HepG2 (cell line): ENCODE results near the gene CHST12. TPM values are rescaled to one million over a fixed set of nuclear protein-coding genes. Genes with fewer than 3 reads are reported as not detected.

Experiments
- ATAC-seq: fragments of 200-7000 bp; cut with Tn5 transposase; 3 replicates; pipeline ENCODE4 v1.9.1; 2020; ENCODE audit warnings: mild to moderate bottlenecking, moderate library complexity
- BruUV-seq: library from RNA; stranded (reverse); fragments of 400-500 nt; replicated peaks from 2 replicates; lab custom pipeline; 2021; lab: Mats Ljungman, UMichigan
- CTCF ChIA-PET: fragments of 300-600 bp; formaldehyde crosslinking; extraction: SDS; loops from one replicate; lab custom pipeline; 2021; ENCODE audit warnings: low total read pairs, inconsistent platforms, low intra/inter-chr PET ratio; lab: Yijun Ruan, JAX
- POLR2A ChIA-PET: fragments of 350-600 bp; sonication (Branson Sonifier 250); formaldehyde crosslinking; loops from one replicate; lab custom pipeline; 2020; ENCODE audit warnings: antibody characterized with exemption, inconsistent platforms; lab: Yijun Ruan, JAX
- DNase-seq: peaks from one replicate; pipeline ENCODE4 v3.0.0-alpha.2; 2015; ENCODE audit warnings: low spot score
- FAIRE-seq: peaks from 3 replicates; lab custom pipeline; 2011; peaks lifted over from hg19 to GRCh38; lab: Jason Lieb, UNC
- H2AFZ ChIP-seq: one replicate; pipeline ENCODE4 v1.6.1; 2011; ENCODE audit warnings: low read length, inconsistent platforms
- H3K27ac ChIP-seq: fragments of 300-600 bp; 3 replicates; pipeline ENCODE4 v1.8.0; 2011; ENCODE audit warnings: mixed run types, mild to moderate bottlenecking, mixed read lengths, low read length, inconsistent platforms; ENCODE audit not compliant: insufficient read depth; ENCODE audit errors: extremely low read length
- H3K27me3 ChIP-seq, 2 experiments: fragments of 200-600 bp in 1 of 2; 2 replicates in 1 of 2; 3 replicates in 1 of 2; pipeline versions ENCODE4 v1.6.0 to v1.8.0; 2011; ENCODE audit warnings: low read length in 2 of 2, mild to moderate bottlenecking in 2 of 2, moderate library complexity in 2 of 2, inconsistent platforms in 1 of 2; ENCODE audit not compliant: insufficient read depth in 2 of 2, control insufficient read depth in 1 of 2
- H3K36me3 ChIP-seq, 2 experiments: fragments of 200-600 bp in 1 of 2; replicated peaks in 1 of 2; 2 replicates in 1 of 2; 3 replicates in 1 of 2; pipeline versions ENCODE4 v1.5.1 to v1.8.0; 2011; ENCODE audit warnings: low read length in 2 of 2, inconsistent platforms in 1 of 2; ENCODE audit not compliant: insufficient read depth in 2 of 2, control insufficient read depth in 1 of 2
- H3K4me1 ChIP-seq: 2 replicates; pipeline ENCODE4 v1.5.1; 2012; ENCODE audit warnings: low read length, inconsistent platforms; ENCODE audit not compliant: insufficient read depth
- H3K4me2 ChIP-seq: 2 replicates; pipeline ENCODE4 v1.6.0; 2011; ENCODE audit warnings: low read depth, low read length, inconsistent platforms
- H3K4me3 ChIP-seq, 3 experiments: fragments of 200-600 bp in 1 of 3; sonication (generic), shearing (Covaris generic) in 1 of 3; replicated peaks in 1 of 3; 2 replicates each; pipeline ENCODE4 v1.5.1; 2011 to 2016; ENCODE audit warnings: low read length in 3 of 3, inconsistent platforms in 2 of 3, low read depth in 2 of 3, mild to moderate bottlenecking in 2 of 3, control low read depth in 1 of 3, mixed read lengths in 1 of 3; ENCODE audit not compliant: insufficient read depth in 1 of 3
- H3K79me2 ChIP-seq: one replicate; pipeline ENCODE4 v1.6.1; 2011; ENCODE audit warnings: low read length, inconsistent platforms; ENCODE audit not compliant: insufficient read depth
- H3K9ac ChIP-seq: 2 replicates; pipeline ENCODE4 v1.6.0; 2011; ENCODE audit warnings: mild to moderate bottlenecking, low read depth, low read length, inconsistent platforms; ENCODE audit not compliant: insufficient read depth
- H3K9me3 ChIP-seq: 2 replicates; pipeline ENCODE4 v1.5.1; 2012; ENCODE audit warnings: mild to moderate bottlenecking, low read length
- H4K20me1 ChIP-seq: 2 replicates; pipeline ENCODE4 v1.6.0; 2011; ENCODE audit warnings: inconsistent platforms, mild to moderate bottlenecking, low read length, moderate library complexity; ENCODE audit not compliant: insufficient read depth
- AGO2 ChIP-seq: fragments of 200-400 bp; formaldehyde crosslinking; optimal IDR thresholded peaks from 2 replicates; pipeline ENCODE3; 2017; ENCODE audit warnings: mild to moderate bottlenecking, low read depth, low read length, moderate library complexity
- ASH2L ChIP-seq: fragments of 300-600, 200-600 bp; sonication (generic); IDR thresholded peaks from 2 replicates; pipeline ENCODE4 v1.7.0; 2017; ENCODE audit warnings: low read depth, mild to moderate bottlenecking, moderate library complexity, mixed read lengths, low read length; ENCODE audit not compliant: insufficient read length
- CEBPB ChIP-seq: IDR thresholded peaks from 2 replicates; pipeline ENCODE4 v1.6.1; 2011; ENCODE audit warnings: low read depth, low read length, improper control_type of control experiment, borderline replicate concordance
- EHMT2 ChIP-seq: fragments of 200-600 bp; sonication (generic); IDR thresholded peaks from 2 replicates; pipeline ENCODE4 v1.7.0; 2017; ENCODE audit warnings: antibody characterized with exemption, low read depth, low read length, borderline replicate concordance
- ETV6 ChIP-seq: sonication (generic); formaldehyde crosslinking; conservative IDR thresholded peaks from 2 replicates; pipeline ENCODE4 v1.4.0; 2020; ENCODE audit warnings: missing genetic modification reagents
- NR2F2 ChIP-seq: IDR thresholded peaks from 2 replicates; pipeline ENCODE4 v1.6.1; 2012; ENCODE audit warnings: low read depth, inconsistent platforms, borderline replicate concordance
- ONECUT2 ChIP-seq: sonication (generic); formaldehyde crosslinking; IDR thresholded peaks from 2 replicates; pipeline ENCODE4 v1.4.0; 2020; ENCODE audit warnings: missing genetic modification reagents
- RBFOX2 ChIP-seq: fragments of 200-400 bp; formaldehyde crosslinking; IDR thresholded peaks from 2 replicates; pipeline ENCODE4 v1.6.1; 2017; ENCODE audit warnings: low read depth, mild to moderate bottlenecking, low read length
- TRIM24 ChIP-seq: sonication (generic); formaldehyde crosslinking; IDR thresholded peaks from 2 replicates; pipeline ENCODE4 v1.8.0; 2022; ENCODE audit warnings: mild to moderate bottlenecking, missing genetic modification reagents
- ZC3H13 ChIP-seq: sonication (generic); formaldehyde crosslinking; IDR thresholded peaks from 2 replicates; pipeline ENCODE4 v1.8.1; 2023; ENCODE audit warnings: mild to moderate bottlenecking, missing genetic modification reagents, moderate library complexity
- ZIK1 ChIP-seq: sonication (generic); formaldehyde crosslinking; IDR thresholded peaks from 2 replicates; pipeline ENCODE4 v1.5.0; 2020; ENCODE audit warnings: mild to moderate bottlenecking, low read depth, missing genetic modification reagents, borderline replicate concordance
- ZNF549 ChIP-seq: sonication (generic); formaldehyde crosslinking; IDR thresholded peaks from 2 replicates; pipeline ENCODE4 v1.5.0; 2020; ENCODE audit warnings: missing genetic modification reagents
- ZNF720 ChIP-seq: sonication (generic); formaldehyde crosslinking; IDR thresholded peaks from 2 replicates; pipeline ENCODE4 v1.4.0; 2020; ENCODE audit warnings: missing genetic modification reagents
- WGBS: methylation state at CpG from one replicate; pipeline ENCODE4 v1.1.6; 2017; ENCODE audit warnings: low lambda C conversion rate; 5-methylcytosine and 5-hydroxymethylcytosine counted together
- in situ Hi-C: cut with HindIII; loops from 2 replicates; pipeline ENCODE4 v1.10.0; 2017; ENCODE audit warnings: low pct_unique_long_range_greater_than_20kb; ENCODE audit not compliant: extremely low pct_ligation_motif_present
- intact Hi-C: fragments of 100-400 bp; cut with micrococcal nuclease; formaldehyde crosslinking; loops from one replicate; pipeline ENCODE4 v1.10.0; 2022; ENCODE audit not compliant: unreplicated experiment
- polyA plus RNA-seq, 8 experiments: library from polyadenylated mRNA; depleted of rRNA in 3 of 8; stranded (reverse) in 7 of 8; unstranded in 1 of 8; fragments of >200 nt; fragmentation: Illumina TruSeq in 4 of 8; extraction: Trizol in 4 of 8; gene quantifications; 2 replicates each; pipeline versions ENCODE4 v1.2.1 to v1.2.3, GENCODE V29; 2011 to 2016; ENCODE audit warnings: low read depth in 4 of 8, missing spikeins in 1 of 8, mixed read lengths in 1 of 8; ENCODE audit not compliant: insufficient read depth in 1 of 8
- total RNA-seq, 5 experiments: library from RNA; depleted of rRNA; stranded (reverse); fragments of >200 nt; fragmentation: Illumina TruSeq; extraction: Trizol; gene quantifications; 2 replicates each; pipeline ENCODE4 v1.2.3, GENCODE V29; 2016; ENCODE audit warnings: low read depth in 1 of 5

Gene CHST12
- total and polyA plus RNA-seq, 2 of the 13 experiments (the other 11 are each of a cell fraction or from before 2014, with no cell fraction given), result 6.4 to 15.8 TPM

GRCh38 chr7:2372724-2373123, 30.7 kb upstream of the CHST12 start (continued):
- no peak for TF ChIP-seq TRIM24 (CRISPR knock-in tag)
- no peak for TF ChIP-seq ASH2L
- TF ChIP-seq ONECUT2, result no peak
- TF ChIP-seq ETV6, result no peak
- TF ChIP-seq ZNF720 (CRISPR knock-in tag), result no peak

GRCh38 chr7:2373124-2373556, 30.3 kb upstream of the CHST12 start:
- Histone ChIP-seq H2AFZ (no peak overlapping the region), H3K4me2 (no peak overlapping the region), H4K20me1 (0 out of 2 replicates have a peak, but pooled peaks cover 3% of the 10 kb centered on the region)
- POLR2A ChIA-PET, result no interaction called here
- ATAC-seq, result peak; percentile 30
- no peak for TF ChIP-seq NR2F2
- TF ChIP-seq CEBPB, result no peak
- TF ChIP-seq RBFOX2, result 0 out of 2 replicates have a peak, but pooled peaks have one; percentile 38
- no peak for TF ChIP-seq ZNF549 (CRISPR knock-in tag)
- no peak for TF ChIP-seq ZIK1 (CRISPR knock-in tag)
- TF ChIP-seq EHMT2, result no peak
- TF ChIP-seq ZC3H13 (CRISPR knock-in tag), result no peak
- TF ChIP-seq AGO2, result peak; percentile 94
- TF ChIP-seq, all 625 proteins: peak for 2
- Histone ChIP-seq H3K27ac (no peak overlapping the region), H3K9me3 (no peaks in the 10 kb centered on the region), H3K4me1 (no peaks in the 10 kb centered on the region), H3K27me3 (no peaks in the 10 kb centered on the region), H3K79me2 (peaks cover 4% of the 10 kb centered on the region), H3K36me3 (peaks cover 58 to 87% of the 10 kb centered on the region in 2 experiments), H3K4me3 (no peak overlapping the region), H3K9ac (no peak overlapping the region)
- no peak for FAIRE-seq
- in situ Hi-C loops (no loop called here), intact Hi-C loops (no loop called here)
- no peak for DNase-seq
- WGBS, result 99% methylated on average over 12 of the region's 14 CpGs
- no TSS peak for BruUV-seq
- CTCF ChIA-PET, result no interaction called here
